Osteocyte (in vitro differentiated cells): ENCODE results near the gene ETFA. TPM values are rescaled to one million over a fixed set of nuclear protein-coding genes. Genes with fewer than 3 reads are reported as not detected.

ENCODE experiments used
- DNase-seq: peaks from one replicate; pipeline ENCODE4 v3.0.0; 2021; ENCODE audit warnings: mixed read lengths; ENCODE audit not compliant: unreplicated experiment; ENCODE audit errors: extremely low spot score
- H3K27ac Mint-ChIP-seq: one replicate; pipeline ENCODE4 v1.8.0; 2021; ENCODE audit warnings: mild to moderate bottlenecking, mixed read lengths; ENCODE audit not compliant: unreplicated experiment
- H3K27me3 Mint-ChIP-seq: one replicate; pipeline ENCODE4 v1.8.0; 2021; ENCODE audit warnings: mixed read lengths; ENCODE audit not compliant: unreplicated experiment
- H3K36me3 Mint-ChIP-seq: one replicate; pipeline ENCODE4 v1.8.0; 2021; ENCODE audit warnings: mixed read lengths; ENCODE audit not compliant: unreplicated experiment
- H3K4me1 Mint-ChIP-seq: one replicate; pipeline ENCODE4 v1.8.0; 2021; ENCODE audit warnings: mixed read lengths; ENCODE audit not compliant: unreplicated experiment
- H3K4me3 Mint-ChIP-seq: one replicate; pipeline ENCODE4 v1.8.0; 2021; ENCODE audit warnings: mild to moderate bottlenecking, moderate library complexity, mixed read lengths; ENCODE audit not compliant: unreplicated experiment
- H3K9me3 Mint-ChIP-seq: one replicate; pipeline ENCODE4 v1.8.0; 2021; ENCODE audit warnings: mixed read lengths; ENCODE audit not compliant: unreplicated experiment
- total RNA-seq: library from RNA; stranded (reverse); gene quantifications from 2 replicates; pipeline ENCODE4 v1.2.1, GENCODE V29; 2021
- TF ChIP-seq, protein P1 (sequence below): fragments of 200-600 bp; sonication (generic); IDR thresholded peaks from 2 replicates; pipeline ENCODE4 v1.5.0; 2021; ENCODE audit warnings: antibody characterized with exemption, mild to moderate bottlenecking, moderate library complexity

Gene ETFA
- total RNA-seq, 1 donor from 2014 or later = 98.2 TPM

DNA sequence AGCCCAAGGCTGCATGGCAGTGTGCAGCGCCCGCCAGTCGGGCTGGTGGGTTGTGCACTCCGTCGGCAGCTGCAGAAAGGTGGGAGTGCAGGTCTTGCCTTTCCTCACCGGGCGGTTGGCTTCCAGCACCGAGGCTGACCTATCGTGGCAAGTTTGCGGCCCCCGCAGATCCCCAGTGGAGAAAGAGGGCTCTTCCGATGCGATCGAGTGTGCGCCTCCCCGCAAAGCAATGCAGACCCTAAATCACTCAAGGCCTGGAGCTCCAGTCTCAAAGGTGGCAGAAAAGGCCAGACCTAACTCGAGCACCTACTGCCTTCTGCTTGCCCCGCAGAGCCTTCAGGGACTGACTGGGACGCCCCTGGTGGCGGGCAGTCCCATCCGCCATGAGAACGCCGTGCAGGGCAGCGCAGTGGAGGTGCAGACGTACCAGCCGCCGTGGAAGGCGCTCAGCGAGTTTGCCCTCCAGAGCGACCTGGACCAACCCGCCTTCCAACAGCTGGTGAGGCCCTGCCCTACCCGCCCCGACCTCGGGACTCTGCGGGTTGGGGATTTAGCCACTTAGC lies 29.6 kb upstream of the ETFA start:
- TF ChIP-seq, protein P1, sequence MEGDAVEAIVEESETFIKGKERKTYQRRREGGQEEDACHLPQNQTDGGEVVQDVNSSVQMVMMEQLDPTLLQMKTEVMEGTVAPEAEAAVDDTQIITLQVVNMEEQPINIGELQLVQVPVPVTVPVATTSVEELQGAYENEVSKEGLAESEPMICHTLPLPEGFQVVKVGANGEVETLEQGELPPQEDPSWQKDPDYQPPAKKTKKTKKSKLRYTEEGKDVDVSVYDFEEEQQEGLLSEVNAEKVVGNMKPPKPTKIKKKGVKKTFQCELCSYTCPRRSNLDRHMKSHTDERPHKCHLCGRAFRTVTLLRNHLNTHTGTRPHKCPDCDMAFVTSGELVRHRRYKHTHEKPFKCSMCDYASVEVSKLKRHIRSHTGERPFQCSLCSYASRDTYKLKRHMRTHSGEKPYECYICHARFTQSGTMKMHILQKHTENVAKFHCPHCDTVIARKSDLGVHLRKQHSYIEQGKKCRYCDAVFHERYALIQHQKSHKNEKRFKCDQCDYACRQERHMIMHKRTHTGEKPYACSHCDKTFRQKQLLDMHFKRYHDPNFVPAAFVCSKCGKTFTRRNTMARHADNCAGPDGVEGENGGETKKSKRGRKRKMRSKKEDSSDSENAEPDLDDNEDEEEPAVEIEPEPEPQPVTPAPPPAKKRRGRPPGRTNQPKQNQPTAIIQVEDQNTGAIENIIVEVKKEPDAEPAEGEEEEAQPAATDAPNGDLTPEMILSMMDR = no peak
- Mint-ChIP-seq H3K4me1 (peaks cover 46% of the 10 kb centered on the region), H3K9me3 (no peaks in the 10 kb centered on the region), H3K4me3 (peak overlapping the region; percentile 68), H3K36me3 (peaks cover 2% of the 10 kb centered on the region), H3K27ac (no peak overlapping the region), H3K27me3 (peaks cover 80% of the 10 kb centered on the region)
- peak; percentile 83 for DNase-seq

DNA sequence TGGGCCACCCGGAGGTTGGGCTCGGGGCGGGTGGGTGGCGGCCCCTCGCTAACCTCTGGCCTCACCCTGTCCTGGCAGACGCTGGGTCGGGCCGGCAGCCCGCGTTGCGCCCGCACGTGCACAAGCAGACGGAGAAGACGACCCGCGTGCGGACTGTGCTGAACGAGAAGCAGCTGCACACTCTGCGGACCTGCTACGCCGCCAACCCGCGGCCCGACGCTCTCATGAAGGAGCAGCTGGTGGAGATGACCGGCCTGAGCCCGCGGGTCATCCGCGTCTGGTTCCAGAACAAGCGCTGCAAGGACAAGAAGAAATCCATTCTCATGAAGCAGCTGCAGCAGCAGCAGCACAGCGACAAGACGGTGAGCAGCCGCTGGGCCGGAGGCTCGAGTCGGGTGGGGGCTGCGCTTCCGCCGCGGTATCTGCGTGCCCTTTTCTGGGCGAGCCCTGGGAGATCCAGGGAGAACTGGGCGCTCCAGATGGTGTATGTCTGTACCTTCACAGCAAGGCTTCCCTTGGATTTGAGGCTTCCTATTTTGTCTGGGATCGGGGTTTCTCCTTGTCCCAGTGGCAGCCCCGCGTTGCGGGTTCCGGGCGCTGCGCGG lies 29.0 kb upstream of the ETFA start:
- Mint-ChIP-seq H3K27me3 (peaks cover 80% of the 10 kb centered on the region), H3K36me3 (peaks cover 2% of the 10 kb centered on the region)
- DNase-seq = no peak

DNA sequence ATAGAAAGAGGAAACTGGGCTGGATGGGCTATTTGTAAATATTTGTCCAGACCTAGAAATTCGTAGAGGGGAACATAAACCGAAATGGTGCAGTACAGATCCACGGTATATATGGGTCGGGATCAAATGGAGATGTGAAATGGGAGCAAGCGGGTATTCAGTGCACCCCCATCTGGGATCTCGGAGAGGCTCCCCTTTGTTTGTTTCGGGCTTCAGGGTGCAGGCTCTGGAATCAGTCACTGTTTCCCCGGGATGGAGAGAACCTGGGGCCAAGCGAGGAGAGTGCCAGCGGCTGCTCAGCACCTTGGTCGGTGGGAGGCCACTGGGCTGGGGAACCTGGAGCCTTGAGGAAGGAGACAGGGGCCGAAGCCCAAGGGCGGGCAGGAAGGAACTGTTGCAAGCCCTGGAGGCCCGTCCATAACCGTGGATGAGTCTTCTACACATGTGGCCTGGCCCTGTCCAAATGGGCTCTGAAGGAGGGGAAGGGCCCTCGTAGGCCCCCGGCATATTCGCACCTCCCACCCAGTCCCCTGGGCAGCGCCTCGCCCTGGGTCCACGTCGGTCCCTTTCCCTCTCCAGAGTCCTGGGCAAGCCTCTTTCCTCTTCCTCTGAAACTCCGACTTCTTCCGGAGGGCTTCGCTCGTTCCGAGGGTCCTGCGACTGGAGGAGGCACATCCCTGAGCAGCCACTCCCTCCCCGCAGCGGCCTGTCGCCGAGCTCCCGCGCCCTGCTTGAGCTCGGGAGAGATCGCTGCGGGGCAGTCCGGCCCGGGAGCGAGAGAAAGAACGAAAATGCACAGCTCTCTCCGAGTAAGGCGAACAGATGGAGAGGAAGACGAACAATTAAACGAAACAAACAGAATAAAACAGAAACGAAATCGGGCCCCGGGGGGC lies 28.3 kb upstream of the ETFA start:
- H3K4me1 Mint-ChIP-seq = peaks cover 50% of the 10 kb centered on the region
- no peaks in the 10 kb centered on the region for H3K36me3 Mint-ChIP-seq
- no peaks in the 10 kb centered on the region for H3K9me3 Mint-ChIP-seq
- H3K27ac Mint-ChIP-seq = no peak overlapping the region
- TF ChIP-seq, protein P1 = no peak
- peaks cover 79% of the 10 kb centered on the region for H3K27me3 Mint-ChIP-seq
- peak; percentile 82 for DNase-seq
- peak overlapping the region; percentile 68 for H3K4me3 Mint-ChIP-seq

More for the DNA sequence above, 29.0 kb upstream of the ETFA start:
- Mint-ChIP-seq H3K9me3 (no peaks in the 10 kb centered on the region), H3K4me3 (peak overlapping the region; percentile 68), H3K4me1 (peaks cover 47% of the 10 kb centered on the region), H3K27ac (no peak overlapping the region)
- TF ChIP-seq, protein P1 = no peak

DNA sequence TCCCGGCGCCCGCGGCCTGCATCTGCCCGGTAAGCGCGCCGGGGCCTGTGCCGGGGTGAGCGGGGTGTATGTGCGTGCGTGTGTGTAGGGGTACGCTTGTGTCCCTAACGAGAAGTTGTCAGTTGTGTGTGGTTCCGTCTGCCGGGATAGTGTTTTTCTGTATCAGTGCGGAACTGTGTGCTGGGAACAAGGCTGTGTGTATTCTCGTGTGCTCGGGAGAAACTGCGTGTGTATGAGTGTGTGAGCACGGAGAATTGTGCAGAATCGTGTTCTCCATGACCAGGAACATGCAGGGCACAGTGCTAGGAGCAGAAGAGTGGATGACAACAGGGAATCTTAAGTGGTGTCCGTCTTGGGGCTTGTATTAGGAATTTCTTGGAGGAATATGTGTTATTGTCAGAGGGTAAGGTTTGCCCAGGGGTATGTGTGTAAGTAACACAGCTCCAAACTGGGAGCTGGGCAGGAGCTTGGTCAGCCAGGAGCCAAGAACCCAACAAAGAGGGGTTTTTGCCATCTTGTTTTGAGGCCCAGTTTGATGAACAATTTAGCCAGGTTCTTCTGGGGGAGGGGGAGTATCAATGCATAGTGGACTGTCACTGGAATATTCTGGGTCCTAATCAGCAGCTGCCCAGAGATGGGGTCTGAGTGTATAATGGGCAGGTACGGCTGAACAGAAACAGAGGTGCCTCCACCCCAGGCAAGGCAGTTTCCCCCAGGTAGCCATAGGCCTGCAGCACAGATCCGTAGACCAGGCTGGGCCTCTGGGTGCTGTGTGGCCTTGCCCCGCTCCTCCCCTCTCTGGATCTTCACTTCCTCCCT lies 27.4 kb upstream of the ETFA start:
- peaks cover 50% of the 10 kb centered on the region for H3K4me1 Mint-ChIP-seq
- H3K4me3 Mint-ChIP-seq = no peak overlapping the region

More for the DNA sequence above, 27.4 kb upstream of the ETFA start:
- Mint-ChIP-seq H3K36me3 (no peaks in the 10 kb centered on the region), H3K27ac (no peak overlapping the region), H3K27me3 (peaks cover 79% of the 10 kb centered on the region), H3K9me3 (no peaks in the 10 kb centered on the region)
- peak; percentile 49 for DNase-seq
- TF ChIP-seq, protein P1 = no peak
